GM21723 (cell line): ENCODE results near the gene PSAPL1.

Source experiments
- ATAC-seq: cut with Tn5 transposase; IDR thresholded peaks from one replicate; pipeline ENCODE4 v1.9.1; 2021; ENCODE audit warnings: mild to moderate bottlenecking, moderate library complexity; ENCODE audit not compliant: unreplicated experiment

The PSAPL1 gene

GRCh38 chr4:7434766-7435150 is at the start of gene PSAPL1:
PSAPL1 (minus strand) TSS chr4:7434930; CDS start chr4:7434879, 51 bp downstream.
- no peak for ATAC-seq

- ATAC-seq: no peak
These were observed 46.5 kb upstream of the PSAPL1 start for GRCh38 chr4:7481227-7481626.

GRCh38 chr4:7480423-7480822 is 45.7 kb upstream of the PSAPL1 start:
- ATAC-seq: no peak

- no peak for ATAC-seq
These were observed 43.9 kb upstream of the PSAPL1 start for GRCh38 chr4:7478665-7479064.

- no peak for ATAC-seq
These were observed 43.0 kb upstream of the PSAPL1 start for GRCh38 chr4:7477695-7478094.

- ATAC-seq: no peak
These were observed 42.1 kb upstream of the PSAPL1 start for GRCh38 chr4:7476820-7477219.

- ATAC-seq: no peak
These were observed 40.5 kb upstream of the PSAPL1 start for GRCh38 chr4:7475207-7475606.

GRCh38 chr4:7474320-7474719 is 39.6 kb upstream of the PSAPL1 start:
- no peak for ATAC-seq

GRCh38 chr4:7473081-7473480 is 38.4 kb upstream of the PSAPL1 start:
- ATAC-seq: no peak

- ATAC-seq: no peak
These were observed 37.8 kb upstream of the PSAPL1 start for GRCh38 chr4:7472442-7473013.

- no peak for ATAC-seq
These were observed 35.9 kb upstream of the PSAPL1 start for GRCh38 chr4:7470522-7471128.

GRCh38 chr4:7470111-7470510 is 35.4 kb upstream of the PSAPL1 start:
- ATAC-seq: no peak

- no peak for ATAC-seq
These were observed 34.3 kb upstream of the PSAPL1 start for GRCh38 chr4:7469023-7469422.

GRCh38 chr4:7467471-7467870 is 32.7 kb upstream of the PSAPL1 start:
- no peak for ATAC-seq

GRCh38 chr4:7466904-7467303 is 32.2 kb upstream of the PSAPL1 start:
- ATAC-seq: no peak

GRCh38 chr4:7466215-7466614 is 31.5 kb upstream of the PSAPL1 start:
- no peak for ATAC-seq

- ATAC-seq: no peak
These were observed 30.3 kb upstream of the PSAPL1 start for GRCh38 chr4:7465017-7465416.

GRCh38 chr4:7464259-7464655 is 29.5 kb upstream of the PSAPL1 start:
- no peak for ATAC-seq

GRCh38 chr4:7463566-7464258 is 29.0 kb upstream of the PSAPL1 start:
- ATAC-seq: no peak

- ATAC-seq: no peak
These were observed 27.8 kb upstream of the PSAPL1 start for GRCh38 chr4:7462509-7462971.

GRCh38 chr4:7461230-7461629 is 26.5 kb upstream of the PSAPL1 start:
- no peak for ATAC-seq

- ATAC-seq: no peak
These were observed 25.8 kb upstream of the PSAPL1 start for GRCh38 chr4:7460566-7460965.
